HG03439 (cell line): ENCODE data around the gene IRS2.
"Not testable (repeated sequence)": the region's sequence is repeated elsewhere in the genome, so short reads cannot be mapped to it uniquely, and the experiment has no call there.

Experiments
- ATAC-seq: cut with Tn5 transposase; IDR thresholded peaks from one replicate; pipeline ENCODE4 v1.9.1; 2021; ENCODE audit warnings: mild to moderate bottlenecking, moderate library complexity; ENCODE audit not compliant: unreplicated experiment

IRS2 gene, protein sequence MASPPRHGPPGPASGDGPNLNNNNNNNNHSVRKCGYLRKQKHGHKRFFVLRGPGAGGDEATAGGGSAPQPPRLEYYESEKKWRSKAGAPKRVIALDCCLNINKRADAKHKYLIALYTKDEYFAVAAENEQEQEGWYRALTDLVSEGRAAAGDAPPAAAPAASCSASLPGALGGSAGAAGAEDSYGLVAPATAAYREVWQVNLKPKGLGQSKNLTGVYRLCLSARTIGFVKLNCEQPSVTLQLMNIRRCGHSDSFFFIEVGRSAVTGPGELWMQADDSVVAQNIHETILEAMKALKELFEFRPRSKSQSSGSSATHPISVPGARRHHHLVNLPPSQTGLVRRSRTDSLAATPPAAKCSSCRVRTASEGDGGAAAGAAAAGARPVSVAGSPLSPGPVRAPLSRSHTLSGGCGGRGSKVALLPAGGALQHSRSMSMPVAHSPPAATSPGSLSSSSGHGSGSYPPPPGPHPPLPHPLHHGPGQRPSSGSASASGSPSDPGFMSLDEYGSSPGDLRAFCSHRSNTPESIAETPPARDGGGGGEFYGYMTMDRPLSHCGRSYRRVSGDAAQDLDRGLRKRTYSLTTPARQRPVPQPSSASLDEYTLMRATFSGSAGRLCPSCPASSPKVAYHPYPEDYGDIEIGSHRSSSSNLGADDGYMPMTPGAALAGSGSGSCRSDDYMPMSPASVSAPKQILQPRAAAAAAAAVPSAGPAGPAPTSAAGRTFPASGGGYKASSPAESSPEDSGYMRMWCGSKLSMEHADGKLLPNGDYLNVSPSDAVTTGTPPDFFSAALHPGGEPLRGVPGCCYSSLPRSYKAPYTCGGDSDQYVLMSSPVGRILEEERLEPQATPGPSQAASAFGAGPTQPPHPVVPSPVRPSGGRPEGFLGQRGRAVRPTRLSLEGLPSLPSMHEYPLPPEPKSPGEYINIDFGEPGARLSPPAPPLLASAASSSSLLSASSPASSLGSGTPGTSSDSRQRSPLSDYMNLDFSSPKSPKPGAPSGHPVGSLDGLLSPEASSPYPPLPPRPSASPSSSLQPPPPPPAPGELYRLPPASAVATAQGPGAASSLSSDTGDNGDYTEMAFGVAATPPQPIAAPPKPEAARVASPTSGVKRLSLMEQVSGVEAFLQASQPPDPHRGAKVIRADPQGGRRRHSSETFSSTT (N-terminal part only)

DNA sequence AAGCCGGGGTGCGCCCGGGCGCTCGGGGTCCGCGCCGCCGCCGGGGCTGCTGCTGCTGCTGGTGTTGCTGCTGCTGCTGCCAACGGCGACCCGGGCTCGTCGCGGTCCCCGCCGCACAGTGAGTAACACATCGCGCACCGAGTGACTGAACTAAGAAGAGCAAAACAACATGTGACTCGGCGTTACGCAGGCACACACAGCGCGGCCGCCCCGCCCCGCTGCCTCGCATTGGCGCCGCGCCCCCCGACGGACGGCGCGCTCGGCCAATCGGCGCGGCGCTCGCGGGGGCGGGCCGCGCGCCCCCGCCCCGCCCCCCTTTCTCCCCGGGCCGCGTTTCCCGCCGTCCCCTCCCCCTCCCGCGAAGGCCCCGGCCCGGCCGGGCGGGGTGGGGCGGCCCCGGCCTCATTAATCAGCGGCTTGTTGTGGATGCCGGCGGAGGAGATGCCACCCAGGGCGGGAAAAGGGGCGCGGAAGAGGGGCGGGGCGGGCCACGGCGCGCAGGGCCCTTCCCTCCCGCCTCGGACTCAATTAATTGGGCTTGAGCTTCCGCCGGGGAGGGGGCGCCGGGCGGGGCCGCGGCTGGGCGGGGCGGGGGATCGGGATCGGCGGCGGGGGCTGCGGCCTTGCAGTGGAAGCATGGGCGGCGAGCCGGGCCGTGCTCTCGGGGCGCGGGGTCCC is at the start of gene IRS2:
IRS2 (minus strand) TSS at position 127 of the 678 bp plus-strand sequence. CDS start 530 bp downstream, outside the sequence.
- peak; percentile 93 for ATAC-seq

DNA sequence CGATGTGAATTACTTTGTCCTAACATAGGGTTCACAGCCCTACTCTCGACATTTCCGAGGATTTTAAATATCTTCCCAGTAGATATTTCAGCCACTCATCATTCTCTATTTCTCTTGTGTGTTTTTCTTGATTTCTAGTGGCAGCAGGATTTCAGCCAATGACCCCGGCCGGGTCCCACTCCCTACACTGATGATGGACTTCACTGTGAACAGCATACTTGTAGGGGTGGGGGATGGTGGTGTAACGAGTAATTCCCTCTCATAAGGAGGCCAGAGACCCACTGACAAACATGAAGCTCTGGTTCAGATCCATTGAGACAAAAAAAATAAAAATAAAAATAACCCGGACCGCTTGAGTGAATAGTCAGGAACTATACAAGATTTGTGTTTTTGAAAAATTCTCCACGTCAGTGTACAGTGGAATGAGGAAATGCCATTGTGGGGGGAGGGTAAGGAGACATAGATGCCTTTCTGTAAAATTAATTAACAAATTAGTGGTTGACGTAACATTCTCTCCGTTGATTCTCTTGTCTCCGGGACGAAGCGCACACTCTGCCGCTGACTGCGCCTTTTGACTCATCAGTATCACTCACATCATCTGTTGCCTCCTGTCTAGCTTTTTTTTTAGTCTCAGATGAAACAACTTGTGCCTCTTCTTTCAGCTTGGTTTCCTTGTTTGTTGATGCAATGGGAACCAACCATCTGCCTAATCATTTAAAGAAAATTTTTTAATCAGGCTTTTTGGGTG is 48.8 kb upstream of the IRS2 start:
- ATAC-seq, result no peak

DNA sequence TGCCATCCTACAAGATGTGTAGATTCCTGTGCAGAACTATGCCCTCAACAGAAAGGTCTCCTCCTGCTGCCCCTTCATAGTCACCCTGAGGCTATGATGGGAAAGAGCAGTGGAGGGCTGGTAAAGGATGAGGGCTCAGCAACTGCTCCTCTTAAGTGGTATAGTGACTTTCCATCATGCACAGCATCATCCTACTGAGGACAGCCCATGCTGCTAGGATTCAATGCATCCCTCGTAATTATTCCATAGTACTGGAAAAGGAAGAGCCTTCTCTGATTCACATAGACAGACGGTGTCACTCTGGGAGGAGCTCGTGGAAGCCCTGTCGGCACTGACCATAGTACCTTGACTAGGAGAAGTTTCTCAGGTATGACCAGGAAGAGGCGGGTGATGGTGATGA is 47.6 kb upstream of the IRS2 start:
- ATAC-seq, result no peak

GRCh38 chr13:109833071-109833470 is 46.7 kb upstream of the IRS2 start:
- no peak for ATAC-seq

- not testable (repeated sequence) for ATAC-seq
Observed at GRCh38 chr13:109828591-109829316, 42.4 kb upstream of the IRS2 start.

GRCh38 chr13:109823201-109823600 is 36.8 kb upstream of the IRS2 start:
- ATAC-seq, result not testable (repeated sequence)

DNA sequence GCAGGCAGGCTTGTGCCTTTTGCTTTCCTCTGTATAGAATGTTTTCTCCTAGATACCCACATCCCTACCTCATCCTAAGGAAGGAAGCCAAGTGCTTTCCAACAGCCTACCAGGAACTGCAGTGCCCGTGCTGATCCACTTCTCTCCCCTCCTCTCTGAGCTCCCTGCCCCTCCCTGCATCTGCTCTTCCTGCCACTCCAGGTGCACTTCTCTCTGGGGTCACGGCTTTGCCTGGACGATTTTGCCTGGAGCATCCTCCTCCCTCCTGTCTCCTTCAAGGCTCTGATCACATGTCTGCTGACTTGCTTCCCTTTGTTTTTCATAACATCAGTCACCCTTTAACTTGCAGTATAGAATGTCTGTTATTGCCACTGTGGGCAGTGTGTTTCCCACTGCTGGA is 34.7 kb upstream of the IRS2 start:
- ATAC-seq, result no peak

DNA sequence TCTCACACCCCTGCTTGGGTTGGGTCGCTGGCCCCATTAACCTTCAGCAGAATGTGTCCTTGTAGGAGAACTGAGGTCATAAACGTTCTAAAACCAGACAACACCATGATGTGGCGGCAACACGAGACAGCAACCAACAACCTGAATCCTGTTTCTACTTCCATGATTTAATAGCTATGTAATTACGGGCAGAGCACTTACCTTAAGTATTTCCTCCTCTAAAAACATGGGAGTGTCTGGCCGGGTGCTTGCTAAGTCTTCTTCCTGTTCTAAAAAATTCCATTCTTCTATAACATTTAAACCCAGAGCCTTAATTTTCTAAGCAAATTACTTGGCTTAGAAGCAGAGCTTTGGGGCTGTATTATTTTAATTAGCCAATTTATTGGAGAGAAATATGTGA is 33.5 kb upstream of the IRS2 start:
- ATAC-seq, result no peak

GRCh38 chr13:109818886-109819285 is 32.5 kb upstream of the IRS2 start:
- no peak for ATAC-seq

DNA sequence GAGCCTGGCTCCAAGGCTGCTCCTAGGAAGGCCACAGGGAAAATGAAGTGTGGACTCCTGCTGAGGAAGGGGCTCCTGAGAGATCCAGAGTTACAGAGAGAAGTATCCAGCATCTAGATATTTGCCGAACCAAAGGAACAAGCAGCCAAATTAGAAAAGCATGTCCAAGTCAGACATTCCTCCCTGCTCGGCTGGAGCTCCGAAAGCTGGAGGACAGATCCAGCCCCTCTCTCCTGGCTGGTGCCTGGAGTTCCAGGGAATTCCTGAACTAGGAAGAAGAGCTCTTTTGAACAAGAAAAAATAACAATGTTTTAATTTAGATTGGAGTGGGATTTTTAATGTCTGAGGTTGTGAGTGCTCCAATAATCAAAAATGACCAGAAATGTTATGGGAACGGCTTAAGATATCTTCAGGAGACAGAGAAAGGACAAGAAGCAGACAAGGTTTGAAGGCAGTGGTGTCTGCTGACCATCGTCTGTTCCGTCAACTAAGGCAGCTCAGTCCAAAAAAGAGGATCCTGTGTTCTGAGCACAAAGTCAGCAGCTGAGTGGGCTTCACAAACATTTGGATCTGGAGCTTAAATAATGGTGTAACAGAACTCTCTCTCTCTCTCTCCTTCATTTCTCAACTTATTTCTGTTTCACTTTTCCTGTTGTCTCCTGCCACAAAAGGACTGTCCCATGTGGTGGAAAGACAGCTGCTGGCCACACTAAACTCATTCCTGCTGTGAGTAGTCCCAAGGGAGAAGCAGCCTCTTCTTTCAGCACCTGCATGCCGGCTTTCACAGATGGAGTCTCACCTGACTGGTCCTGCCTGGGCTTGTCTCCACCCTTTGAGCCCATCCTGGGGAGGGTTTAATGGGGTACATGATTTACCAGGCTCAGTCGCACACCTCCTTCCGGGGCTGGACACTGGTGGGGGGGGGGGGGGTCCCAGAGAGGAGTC is 31.5 kb upstream of the IRS2 start:
- ATAC-seq, result no peak

DNA sequence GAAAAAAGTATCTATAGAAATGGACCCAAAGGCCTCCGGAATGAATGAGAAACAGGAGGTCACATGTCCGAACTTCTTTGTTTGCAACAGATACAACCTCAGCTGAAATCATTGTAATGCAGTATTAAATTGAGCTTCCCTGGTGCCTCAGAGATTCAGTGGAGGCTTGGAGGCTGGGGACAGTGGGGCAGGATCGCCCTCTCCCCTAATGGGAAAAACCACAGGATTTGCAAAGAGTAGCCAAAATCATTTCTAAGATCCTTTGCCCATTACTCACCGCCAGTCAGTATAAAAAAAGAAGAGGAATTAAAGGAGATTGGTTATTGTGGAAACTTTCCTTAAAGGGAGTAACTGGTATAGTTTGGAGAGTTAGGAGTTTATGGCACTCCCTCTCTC is 30.4 kb upstream of the IRS2 start:
- ATAC-seq, result no peak

GRCh38 chr13:109816112-109816807 is 29.9 kb upstream of the IRS2 start:
- ATAC-seq, result no peak

- no peak for ATAC-seq
Observed at GRCh38 chr13:109815651-109816050, 29.3 kb upstream of the IRS2 start.

DNA sequence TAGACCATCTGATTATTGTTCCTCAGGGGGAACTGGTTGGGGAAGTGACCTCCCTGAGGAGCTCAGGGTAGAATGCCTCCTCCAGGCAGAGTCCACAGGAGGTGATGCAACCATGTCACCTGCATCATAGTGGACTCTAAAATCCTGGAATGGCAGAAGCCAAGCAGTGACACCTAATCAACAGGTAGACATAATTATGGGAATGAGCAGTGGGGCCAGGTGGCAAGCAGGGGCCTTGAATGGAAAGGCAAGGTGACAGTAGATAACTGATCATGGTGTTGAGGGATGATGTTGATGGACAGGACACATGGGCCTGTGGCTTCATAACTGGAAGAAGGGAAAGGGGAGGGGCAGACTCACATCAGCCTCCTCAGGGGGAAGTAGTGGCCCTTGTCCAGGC is 27.3 kb upstream of the IRS2 start:
- ATAC-seq, result no peak

- ATAC-seq, result no peak
Observed at GRCh38 chr13:109812382-109812781, 26.0 kb upstream of the IRS2 start.

DNA sequence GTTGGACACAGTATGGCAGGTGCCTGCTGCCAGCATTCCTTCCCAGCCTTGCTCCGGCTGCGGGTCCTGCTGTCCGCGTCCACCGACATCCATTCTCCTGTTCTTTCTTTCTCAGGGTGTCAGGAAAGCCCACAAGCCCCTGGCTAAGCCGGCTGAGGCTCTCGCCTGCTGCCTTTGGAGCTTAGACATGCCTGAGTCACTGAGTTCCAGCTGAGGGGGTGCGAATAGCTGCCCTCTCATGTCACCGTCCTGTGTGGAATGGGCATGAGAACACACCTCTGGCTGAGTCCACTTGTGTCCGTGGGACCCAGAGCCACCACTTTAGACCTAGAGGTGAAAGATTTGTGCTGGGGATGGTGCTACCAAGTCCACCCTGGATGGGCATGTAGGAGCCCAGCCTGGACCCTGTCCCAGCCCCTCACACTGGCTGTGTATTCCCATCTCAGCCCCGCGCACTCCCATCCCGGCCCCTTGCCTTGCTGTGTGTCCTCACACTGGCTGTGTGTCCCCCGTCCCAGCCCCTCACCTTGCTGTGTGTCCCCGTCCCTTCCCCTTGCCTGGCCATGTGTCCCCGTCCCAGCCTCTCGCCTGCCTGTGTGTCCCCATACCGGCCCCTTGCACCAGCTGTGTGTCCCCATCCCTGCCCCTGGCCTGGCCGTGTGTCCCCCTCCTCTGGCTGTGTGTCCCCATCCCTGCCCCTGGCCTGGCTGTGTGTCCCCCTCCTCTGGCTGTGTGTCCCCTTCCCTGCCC is 24.6 kb upstream of the IRS2 start:
- no peak for ATAC-seq
